ENCODE measurements around the gene ERC2.

Gene ERC2

GRCh38 chr3:55556619-55557537 lies 911.4 kb downstream of the ERC2 start:
- no peak overlapping the region for H3K4me3 ChIP-seq (ENCODE audit: control insufficient read depth, low read depth, low read length)
- no peak for TF ChIP-seq CTCF (IDR thresholded peaks at IDR 0.05; ENCODE audit: control insufficient read depth, insufficient read depth, low read depth, low read length, missing control alignments)
- DNase-seq (ENCODE audit: low read depth), result no peak

- H3K4me3 ChIP-seq (ENCODE audit: control insufficient read depth, low read depth, low read length), result no peak overlapping the region
- DNase-seq (ENCODE audit: low read depth), result no peak
- TF ChIP-seq CTCF (IDR thresholded peaks at IDR 0.05; ENCODE audit: control insufficient read depth, insufficient read depth, low read depth, low read length, missing control alignments), result no peak
These were observed 912.2 kb downstream of the ERC2 start for GRCh38 chr3:55555873-55556618.

DNA sequence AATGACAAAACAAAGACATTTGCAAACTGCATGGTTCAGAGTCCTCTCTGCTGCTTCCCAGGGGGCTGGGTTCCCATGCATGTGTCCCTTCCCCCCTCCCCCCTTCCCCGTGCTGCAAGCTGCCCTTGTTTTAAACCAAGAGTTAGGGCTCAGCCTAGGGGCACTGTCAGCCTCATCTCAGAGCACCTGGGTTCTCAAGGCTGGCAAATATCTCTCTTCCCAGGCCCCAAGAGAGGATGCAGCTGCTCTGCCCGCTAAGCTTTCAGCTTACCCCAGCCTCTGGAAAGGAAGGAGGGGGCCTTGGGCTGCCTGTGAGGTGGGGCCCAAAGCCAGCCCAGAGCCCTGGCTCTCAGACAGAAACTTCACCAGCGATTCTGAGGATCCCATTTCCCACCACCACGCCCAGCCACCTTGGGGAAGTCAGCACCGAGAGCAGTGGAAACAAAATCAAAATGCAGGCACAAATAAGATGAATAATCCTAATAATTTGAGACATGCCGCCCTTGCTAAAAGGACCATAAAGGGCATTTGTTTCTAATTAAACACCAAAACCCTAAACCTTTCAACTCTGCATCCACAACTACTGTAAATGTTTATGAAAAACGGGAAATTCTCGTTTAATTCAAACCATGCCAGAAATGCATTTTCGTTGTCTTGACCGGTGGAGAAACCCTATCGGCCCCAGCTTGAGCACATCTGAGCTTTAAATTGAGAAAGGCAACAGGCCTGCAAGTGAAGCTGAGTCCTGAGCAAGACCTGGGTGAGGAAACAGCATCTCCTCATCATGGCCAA lies 913.4 kb downstream of the ERC2 start:
- TF ChIP-seq CTCF (IDR thresholded peaks at IDR 0.05; ENCODE audit: control insufficient read depth, insufficient read depth, low read depth, low read length, missing control alignments), result no peak
- no peak overlapping the region for H3K4me3 ChIP-seq (ENCODE audit: control insufficient read depth, low read depth, low read length)
- DNase-seq (ENCODE audit: low read depth), result no peak

DNA sequence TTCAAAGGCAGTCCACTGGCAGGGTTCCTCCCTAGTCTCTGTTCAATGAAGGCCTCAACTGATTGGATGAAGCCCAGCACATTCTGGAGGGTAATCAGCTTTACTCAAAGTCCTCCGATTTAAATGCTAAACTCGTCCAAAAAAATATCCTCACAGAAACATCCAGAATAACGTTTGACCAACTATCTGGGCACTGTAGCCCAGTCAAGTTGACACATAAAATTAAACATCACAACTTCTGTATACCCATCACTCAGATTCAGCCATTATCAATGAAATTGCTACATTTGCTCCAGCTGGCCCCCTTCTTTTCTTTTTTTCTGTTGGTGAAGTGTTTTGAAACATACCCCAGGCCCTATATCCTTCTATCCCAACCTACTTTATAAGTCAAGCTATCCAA lies 916.6 kb downstream of the ERC2 start:
- H3K4me3 ChIP-seq (ENCODE audit: control insufficient read depth, low read depth, low read length), result no peak overlapping the region
- TF ChIP-seq CTCF (IDR thresholded peaks at IDR 0.05; ENCODE audit: control insufficient read depth, insufficient read depth, low read depth, low read length, missing control alignments), result no peak
- no peak for DNase-seq (ENCODE audit: low read depth)

DNA sequence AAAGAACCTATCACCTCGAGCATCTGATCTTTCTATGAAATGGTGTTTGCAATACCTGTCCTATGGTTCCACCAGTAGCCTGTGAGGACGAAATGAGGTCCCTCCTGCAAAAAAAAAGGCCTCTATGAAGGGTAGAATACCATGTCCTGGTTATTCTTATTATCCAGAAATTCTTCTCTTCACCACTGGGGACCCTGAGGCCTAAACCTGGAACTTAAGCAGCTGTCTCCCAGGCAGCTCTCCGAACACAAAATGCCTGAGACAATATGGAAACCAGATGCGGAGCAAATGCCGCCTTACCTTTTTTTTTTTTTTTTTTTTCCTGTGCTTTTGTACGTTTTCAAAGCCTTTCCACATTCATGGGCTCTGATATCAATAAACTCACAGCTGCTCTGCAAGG lies 919.1 kb downstream of the ERC2 start:
- DNase-seq (ENCODE audit: low read depth), result no peak
- TF ChIP-seq CTCF (IDR thresholded peaks at IDR 0.05; ENCODE audit: control insufficient read depth, insufficient read depth, low read depth, low read length, missing control alignments), result peak; percentile 49
- H3K4me3 ChIP-seq (ENCODE audit: control insufficient read depth, low read depth, low read length), result no peak overlapping the region

Data from AG09309 (cell line).